Neural cell (in vitro differentiated cells): ENCODE measurements around the gene RMI2. TPM values are rescaled to one million over a fixed set of nuclear protein-coding genes. Genes with fewer than 3 reads are reported as not detected.

Experiments
- H2AFZ ChIP-seq: fragments of 200-600, 300-800 bp; sonication (generic), shearing (Covaris generic); 2 replicates; pipeline ENCODE4 v1.6.0; 2014; ENCODE audit warnings: low read depth, mild to moderate bottlenecking, antibody characterized with exemption, low read length, moderate library complexity
- H3F3A ChIP-seq: fragments of 200-600 bp; shearing (Covaris generic); 2 replicates; pipeline ENCODE4 v1.6.1; 2016; ENCODE audit warnings: mild to moderate bottlenecking, moderate library complexity, mixed read lengths, antibody characterized with exemption, low read length; ENCODE audit not compliant: insufficient read depth, poor library complexity, severe bottlenecking
- H3K27ac ChIP-seq: fragments of 200-600, 300-800 bp; sonication (generic), shearing (Covaris generic); 2 replicates; pipeline ENCODE4 v1.5.1; 2014; ENCODE audit warnings: mild to moderate bottlenecking, low read length, moderate library complexity
- H3K27me3 ChIP-seq: fragments of 300-800, 200-600 bp; sonication (generic), shearing (Covaris generic); 2 replicates; pipeline ENCODE4 v1.6.0; 2014; ENCODE audit warnings: mild to moderate bottlenecking, low read depth, low read length, moderate library complexity; ENCODE audit not compliant: insufficient read depth
- H3K36me3 ChIP-seq: fragments of 300-800, 200-600 bp; sonication (generic), shearing (Covaris generic); 2 replicates; pipeline ENCODE4 v1.5.1; 2014; ENCODE audit warnings: mild to moderate bottlenecking, antibody characterized with exemption, low read length, moderate library complexity; ENCODE audit not compliant: insufficient read depth
- H3K4me2 ChIP-seq: fragments of 300-800, 200-600 bp; sonication (generic), shearing (Covaris generic); 2 replicates; pipeline ENCODE4 v1.6.0; 2014; ENCODE audit warnings: mild to moderate bottlenecking, low read length
- H3K4me3 ChIP-seq: fragments of 300-800, 200-600 bp; sonication (generic), shearing (Covaris generic); 2 replicates; pipeline ENCODE4 v1.5.1; 2014; ENCODE audit warnings: mild to moderate bottlenecking, low read length, moderate library complexity
- H3K79me2 ChIP-seq: fragments of 200-600 bp; shearing (Covaris generic); replicated peaks from 2 replicates; pipeline ENCODE4 v1.6.0; 2014; ENCODE audit warnings: mild to moderate bottlenecking, low read length, moderate library complexity; ENCODE audit not compliant: insufficient read depth
- H3K9ac ChIP-seq: fragments of 300-800, 200-600 bp; sonication (generic), shearing (Covaris generic); 2 replicates; pipeline ENCODE4 v1.6.1; 2016; ENCODE audit warnings: mild to moderate bottlenecking, low read length, mixed read lengths
- H3K9me2 ChIP-seq: fragments of 200-600 bp; shearing (Covaris generic); 2 replicates; pipeline ENCODE4 v1.6.1; 2016; ENCODE audit warnings: mild to moderate bottlenecking, low read length, mixed read lengths; ENCODE audit not compliant: insufficient read depth
- H3K9me3 ChIP-seq: fragments of 200-600, 300-800 bp; sonication (generic), shearing (Covaris generic); 2 replicates; pipeline ENCODE4 v1.6.1; 2016; ENCODE audit warnings: mild to moderate bottlenecking, mixed run types, low read length, moderate library complexity, mixed read lengths
- H4K20me1 ChIP-seq: fragments of 200-600 bp; shearing (Covaris generic); 2 replicates; pipeline ENCODE4 v1.6.1; 2016; ENCODE audit warnings: mild to moderate bottlenecking, mixed run types; ENCODE audit not compliant: insufficient read depth
- CTCF ChIP-seq: fragments of 450-650 bp; IDR thresholded peaks from 2 replicates; pipeline ENCODE4 v1.5.1; 2014; ENCODE audit warnings: antibody characterized with exemption, mild to moderate bottlenecking, moderate library complexity; ENCODE audit not compliant: poor library complexity, severe bottlenecking
- EP300 ChIP-seq: fragments of 450-650 bp; conservative IDR thresholded peaks from 2 replicates; pipeline ENCODE4 v1.6.1; 2014; ENCODE audit warnings: antibody characterized with exemption, mild to moderate bottlenecking, moderate library complexity; ENCODE audit not compliant: poor library complexity, severe bottlenecking
- EZH2 ChIP-seq: fragments of 200-600, 300-800 bp; shearing (Covaris generic), sonication (generic); IDR thresholded peaks from 2 replicates; pipeline ENCODE4 v1.6.1; 2014; ENCODE audit warnings: antibody characterized with exemption, low read length, borderline replicate concordance, mild to moderate bottlenecking; ENCODE audit not compliant: insufficient read depth, poor library complexity, severe bottlenecking
- MXI1 ChIP-seq: fragments of 450-650 bp; conservative IDR thresholded peaks from 2 replicates; pipeline ENCODE4 v1.6.1; 2014; ENCODE audit warnings: antibody characterized with exemption, mild to moderate bottlenecking; ENCODE audit not compliant: poor library complexity, severe bottlenecking
- POLR2AphosphoS5 ChIP-seq: IDR thresholded peaks from 2 replicates; pipeline ENCODE4 v1.6.1; 2012
- RAD21 ChIP-seq: fragments of 450-650 bp; conservative IDR thresholded peaks from 2 replicates; pipeline ENCODE4 v1.6.1; 2014; ENCODE audit warnings: antibody characterized with exemption, mild to moderate bottlenecking, moderate library complexity
- SMC3 ChIP-seq: fragments of 450-650 bp; conservative IDR thresholded peaks from 2 replicates; pipeline ENCODE4 v1.6.1; 2014; ENCODE audit warnings: antibody characterized with exemption, mild to moderate bottlenecking, moderate library complexity; ENCODE audit not compliant: poor library complexity
- TAF1 ChIP-seq: IDR thresholded peaks from 2 replicates; pipeline ENCODE4 v1.6.1; 2012; ENCODE audit warnings: low read depth
- polyA plus RNA-seq: library from polyadenylated mRNA; depleted of rRNA; stranded (reverse); fragments of >200 nt; gene quantifications from 2 replicates; pipeline ENCODE4 v1.2.3, GENCODE V29; 2014
- TF ChIP-seq, protein P1 (sequence below): IDR thresholded peaks from 2 replicates; pipeline ENCODE4 v1.6.1; 2012; ENCODE audit warnings: borderline replicate concordance

RMI2 gene
- polyA plus RNA-seq, 1 donor from 2014 or later: 0.48 TPM

GRCh38 chr16:11392041-11392581 is 46.9 kb downstream of the RMI2 start:
- H3F3A ChIP-seq: no peaks in the 10 kb centered on the region
- no peaks in the 10 kb centered on the region for H3K9me2 ChIP-seq
- no peak for TF ChIP-seq SMC3
- no peak overlapping the region for H3K9ac ChIP-seq
- H2AFZ ChIP-seq: no peak overlapping the region
- no peaks in the 10 kb centered on the region for H3K9me3 ChIP-seq
- H3K27me3 ChIP-seq: no peaks in the 10 kb centered on the region
- no peaks in the 10 kb centered on the region for H4K20me1 ChIP-seq
- no peak overlapping the region for H3K4me3 ChIP-seq
- no peaks in the 10 kb centered on the region for H3K79me2 ChIP-seq
- no peak overlapping the region for H3K27ac ChIP-seq
- no peak overlapping the region for H3K4me2 ChIP-seq
- no peaks in the 10 kb centered on the region for H3K36me3 ChIP-seq

- Histone ChIP-seq H3K9me3 (no peaks in the 10 kb centered on the region), H3K27ac (no peak overlapping the region), H3K4me3 (no peak overlapping the region), H3K9ac (no peak overlapping the region), H3K79me2 (no peaks in the 10 kb centered on the region), H3K9me2 (no peaks in the 10 kb centered on the region), H3K36me3 (no peaks in the 10 kb centered on the region), H3K4me2 (no peak overlapping the region), H4K20me1 (no peaks in the 10 kb centered on the region), H2AFZ (no peak overlapping the region), H3F3A (no peaks in the 10 kb centered on the region), H3K27me3 (no peaks in the 10 kb centered on the region)
- TF ChIP-seq, protein P1, sequence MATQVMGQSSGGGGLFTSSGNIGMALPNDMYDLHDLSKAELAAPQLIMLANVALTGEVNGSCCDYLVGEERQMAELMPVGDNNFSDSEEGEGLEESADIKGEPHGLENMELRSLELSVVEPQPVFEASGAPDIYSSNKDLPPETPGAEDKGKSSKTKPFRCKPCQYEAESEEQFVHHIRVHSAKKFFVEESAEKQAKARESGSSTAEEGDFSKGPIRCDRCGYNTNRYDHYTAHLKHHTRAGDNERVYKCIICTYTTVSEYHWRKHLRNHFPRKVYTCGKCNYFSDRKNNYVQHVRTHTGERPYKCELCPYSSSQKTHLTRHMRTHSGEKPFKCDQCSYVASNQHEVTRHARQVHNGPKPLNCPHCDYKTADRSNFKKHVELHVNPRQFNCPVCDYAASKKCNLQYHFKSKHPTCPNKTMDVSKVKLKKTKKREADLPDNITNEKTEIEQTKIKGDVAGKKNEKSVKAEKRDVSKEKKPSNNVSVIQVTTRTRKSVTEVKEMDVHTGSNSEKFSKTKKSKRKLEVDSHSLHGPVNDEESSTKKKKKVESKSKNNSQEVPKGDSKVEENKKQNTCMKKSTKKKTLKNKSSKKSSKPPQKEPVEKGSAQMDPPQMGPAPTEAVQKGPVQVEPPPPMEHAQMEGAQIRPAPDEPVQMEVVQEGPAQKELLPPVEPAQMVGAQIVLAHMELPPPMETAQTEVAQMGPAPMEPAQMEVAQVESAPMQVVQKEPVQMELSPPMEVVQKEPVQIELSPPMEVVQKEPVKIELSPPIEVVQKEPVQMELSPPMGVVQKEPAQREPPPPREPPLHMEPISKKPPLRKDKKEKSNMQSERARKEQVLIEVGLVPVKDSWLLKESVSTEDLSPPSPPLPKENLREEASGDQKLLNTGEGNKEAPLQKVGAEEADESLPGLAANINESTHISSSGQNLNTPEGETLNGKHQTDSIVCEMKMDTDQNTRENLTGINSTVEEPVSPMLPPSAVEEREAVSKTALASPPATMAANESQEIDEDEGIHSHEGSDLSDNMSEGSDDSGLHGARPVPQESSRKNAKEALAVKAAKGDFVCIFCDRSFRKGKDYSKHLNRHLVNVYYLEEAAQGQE: no peak
- TF ChIP-seq EP300 (no peak), TAF1 (no peak), EZH2 (no peak), MXI1 (no peak), SMC3 (no peak), POLR2AphosphoS5 (no peak), RAD21 (no peak), CTCF (no peak)
These were observed 48.1 kb downstream of the RMI2 start for GRCh38 chr16:11393366-11393765.
